Bone marrow (tissue), 2 donors: ENCODE results near the gene SPRED2.

ENCODE experiments used
- DNase-seq, 2 donors: peaks; one replicate each; lab custom pipeline; 2025; lab: John Stamatoyannopoulos, UW

The SPRED2 gene

GRCh38 chr2:65442420-65443020 is 10.1 kb upstream of the SPRED2 start:
- DNase-seq: no peak

GRCh38 chr2:65438137-65438899 is 5.9 kb upstream of the SPRED2 start:
- no peak for DNase-seq

GRCh38 chr2:65437392-65438135 is 5.2 kb upstream of the SPRED2 start:
- DNase-seq: no peak

- peak in 1 of 2 donors; percentile 8 for DNase-seq
These were observed 4.4 kb upstream of the SPRED2 start for GRCh38 chr2:65436824-65437221.

GRCh38 chr2:65436169-65436823 is 3.9 kb upstream of the SPRED2 start:
- DNase-seq: peak in 1 of 2 donors; percentile 84

- peak; percentile 17 to 61 for DNase-seq
These were observed 3.3 kb upstream of the SPRED2 start for GRCh38 chr2:65435625-65436168.

- DNase-seq: no peak
These were observed 2.3 kb upstream of the SPRED2 start for GRCh38 chr2:65434592-65435241.

- peak; percentile 44 to 46 for DNase-seq
These were observed 775 bp downstream of the SPRED2 start for GRCh38 chr2:65431421-65432226.

GRCh38 chr2:65430603-65431420 is 1.6 kb downstream of the SPRED2 start:
- DNase-seq: peak; percentile 73 to 75

- DNase-seq: peak in 1 of 2 donors; percentile 79
These were observed 2.4 kb downstream of the SPRED2 start for GRCh38 chr2:65429786-65430602.

GRCh38 chr2:65427532-65427931 is 4.9 kb downstream of the SPRED2 start:
- DNase-seq: no peak

GRCh38 chr2:65425276-65425675 is 7.1 kb downstream of the SPRED2 start:
- no peak for DNase-seq

GRCh38 chr2:65424391-65424790 is 8.0 kb downstream of the SPRED2 start:
- DNase-seq: no peak

GRCh38 chr2:65421432-65421748 is 11.0 kb downstream of the SPRED2 start:
- no peak for DNase-seq

- DNase-seq: peak; percentile 8 to 88
These were observed 11.5 kb downstream of the SPRED2 start for GRCh38 chr2:65420712-65421431.

- no peak for DNase-seq
These were observed 14.8 kb downstream of the SPRED2 start for GRCh38 chr2:65417509-65418085.

GRCh38 chr2:65416945-65417344 is 15.5 kb downstream of the SPRED2 start:
- no peak for DNase-seq

- no peak for DNase-seq
These were observed 16.1 kb downstream of the SPRED2 start for GRCh38 chr2:65416321-65416720.
